HL-60/S4 (cell line): ENCODE measurements around the gene SCAF1.

Experiments
- in situ Hi-C: fragments of 300-500 bp; cut with MboI; formaldehyde crosslinking; loops from 2 replicates; pipeline ENCODE4 v1.14.3; 2022; ENCODE audit warnings: low sequenced_read_pairs

The SCAF1 gene

GRCh38 chr19:49665036-49665350, 23.0 kb downstream of the SCAF1 start:
- in situ Hi-C loops: no loop called here

GRCh38 chr19:49665351-49666119, 23.5 kb downstream of the SCAF1 start, which contains the start of the genes BCL2L12 and IRF3:
BCL2L12 (plus strand) TSS chr19:49665933; CDS start chr19:49666693, 760 bp downstream.
IRF3 (minus strand) TSS chr19:49665857; CDS start chr19:49664838, 1,019 bp downstream.
- in situ Hi-C loops: no loop called here

- in situ Hi-C loops: no loop called here
Measured at GRCh38 chr19:49666120-49666444, 24.1 kb downstream of the SCAF1 start.

- in situ Hi-C loops: no loop called here
Measured at GRCh38 chr19:49667473-49667872, 25.5 kb downstream of the SCAF1 start.

GRCh38 chr19:49669516-49669915, 27.5 kb downstream of the SCAF1 start:
- in situ Hi-C loops: no loop called here

- in situ Hi-C loops: no loop called here
Measured at GRCh38 chr19:49672131-49672919, 30.3 kb downstream of the SCAF1 start.

GRCh38 chr19:49676136-49676783, 34.3 kb downstream of the SCAF1 start:
- in situ Hi-C loops: no loop called here

- in situ Hi-C loops: no loop called here
Measured at GRCh38 chr19:49676784-49677230, 34.8 kb downstream of the SCAF1 start.

- in situ Hi-C loops: no loop called here
Measured at GRCh38 chr19:49677231-49677900, 35.4 kb downstream of the SCAF1 start, which contains the start of gene PRMT1. PRMT1 (plus strand) TSS chr19:49677271; CDS start chr19:49677281, 10 bp downstream.

- in situ Hi-C loops: no loop called here
Measured at GRCh38 chr19:49677901-49678674, 36.1 kb downstream of the SCAF1 start.

GRCh38 chr19:49678985-49679770, 37.2 kb downstream of the SCAF1 start:
- in situ Hi-C loops: no loop called here

GRCh38 chr19:49679771-49680413, 37.9 kb downstream of the SCAF1 start:
- in situ Hi-C loops: no loop called here

- in situ Hi-C loops: no loop called here
Measured at GRCh38 chr19:49680421-49681351, 38.7 kb downstream of the SCAF1 start.

- in situ Hi-C loops: no loop called here
Measured at GRCh38 chr19:49681830-49682229, 39.8 kb downstream of the SCAF1 start.

- in situ Hi-C loops: no loop called here
Measured at GRCh38 chr19:49682274-49682673, 40.3 kb downstream of the SCAF1 start.

- in situ Hi-C loops: no loop called here
Measured at GRCh38 chr19:49683814-49684250, 41.8 kb downstream of the SCAF1 start.

GRCh38 chr19:49684251-49684982, 42.4 kb downstream of the SCAF1 start:
- in situ Hi-C loops: no loop called here
